HG03135 (cell line): ENCODE measurements around the gene CTBP2.

ENCODE experiments used
- ATAC-seq: cut with Tn5 transposase; IDR thresholded peaks from one replicate; pipeline ENCODE4 v1.9.1; 2021; ENCODE audit warnings: mild to moderate bottlenecking, moderate library complexity; ENCODE audit not compliant: unreplicated experiment

CTBP2 gene

DNA sequence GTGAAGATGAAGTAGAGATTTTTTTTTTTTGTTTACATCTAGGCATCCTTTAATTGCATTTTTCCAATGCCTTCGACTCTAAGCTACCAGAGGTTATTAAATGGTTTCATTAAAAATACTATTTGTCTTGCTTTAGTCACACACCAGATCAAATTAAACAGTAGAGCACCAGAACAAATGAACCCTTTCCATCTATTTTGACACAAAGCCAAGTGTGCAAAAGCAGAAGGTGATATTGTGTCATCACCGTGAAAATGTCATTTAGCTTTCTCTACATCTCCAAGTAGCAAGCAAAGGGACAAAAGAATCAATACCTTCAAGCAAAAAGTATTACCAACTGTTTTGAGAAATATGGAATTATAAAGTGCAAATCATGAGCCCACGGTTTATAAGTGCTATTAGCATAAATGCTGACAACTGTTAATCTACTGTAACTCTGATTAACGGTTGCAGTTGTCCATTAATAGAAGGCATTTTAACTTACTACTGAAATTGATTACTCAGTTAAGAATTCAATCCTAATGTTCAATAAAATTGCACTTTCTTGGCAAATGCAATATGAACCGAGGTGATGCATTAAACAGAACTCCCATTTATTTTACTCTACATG is 49.1 kb downstream of the CTBP2 start:
- no peak for ATAC-seq

DNA sequence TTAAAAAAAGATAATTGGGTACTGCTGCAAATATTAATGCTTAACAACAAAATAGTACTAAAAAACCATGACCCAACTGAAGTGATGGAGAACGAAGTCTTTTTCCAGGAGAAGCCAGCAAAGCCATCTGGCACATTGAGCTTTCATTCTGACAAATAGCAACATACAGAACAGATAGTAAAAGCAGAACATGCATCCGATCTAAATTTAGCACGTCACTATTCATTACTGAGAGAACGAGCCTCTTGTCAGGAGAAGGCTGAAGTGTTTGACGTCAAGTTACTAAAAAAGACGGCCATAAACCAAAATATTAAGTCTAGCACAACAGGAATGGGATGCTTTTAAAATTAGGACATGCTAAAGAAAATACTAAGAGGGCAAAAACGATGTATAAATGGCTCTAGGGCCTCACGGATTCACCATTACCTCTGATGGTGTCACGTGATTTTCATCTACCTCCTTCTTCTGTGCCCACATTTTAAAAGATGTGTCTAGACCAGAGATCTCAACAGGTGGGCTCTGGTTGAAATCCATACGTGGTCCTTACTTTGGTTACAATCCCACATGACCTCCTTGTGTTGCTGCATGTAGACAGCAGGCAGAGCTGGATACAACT is 52.3 kb downstream of the CTBP2 start:
- no peak for ATAC-seq

DNA sequence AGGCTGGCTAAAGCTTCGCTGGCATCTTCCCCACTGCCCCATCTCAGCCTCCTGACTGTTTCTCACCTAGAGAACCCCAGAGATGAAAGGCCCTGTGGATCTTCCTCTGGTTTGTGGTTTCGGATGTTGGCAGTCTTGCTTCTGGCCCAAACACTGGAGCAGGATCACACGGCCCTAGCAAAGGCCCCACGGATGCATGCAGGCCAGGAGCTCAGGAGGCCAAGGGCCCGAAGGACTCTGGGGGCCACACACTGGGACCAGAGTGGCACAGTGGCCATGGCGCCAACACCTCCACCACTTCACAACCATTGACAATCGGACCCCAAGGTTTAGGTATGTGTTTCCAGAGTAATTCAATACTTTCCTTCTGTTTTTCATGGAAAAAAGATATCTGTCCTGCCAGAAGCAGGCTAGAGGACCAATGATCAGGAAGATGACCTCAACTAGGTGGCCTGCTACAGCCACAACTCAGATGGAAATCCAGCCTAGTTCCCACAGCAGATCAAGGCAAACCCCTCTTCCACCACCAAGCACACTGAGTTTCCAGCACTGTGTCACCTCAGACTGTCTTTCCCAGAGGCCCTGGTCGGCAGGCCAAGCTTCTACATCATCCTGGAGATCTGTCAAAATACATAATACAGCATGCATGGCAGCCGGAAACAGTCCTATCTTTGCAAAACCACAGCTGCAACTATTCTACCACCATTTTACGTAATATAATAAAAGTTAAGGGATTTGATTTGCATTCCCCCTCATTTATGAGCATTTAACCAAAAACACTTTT is 53.0 kb downstream of the CTBP2 start:
- ATAC-seq: no peak

DNA sequence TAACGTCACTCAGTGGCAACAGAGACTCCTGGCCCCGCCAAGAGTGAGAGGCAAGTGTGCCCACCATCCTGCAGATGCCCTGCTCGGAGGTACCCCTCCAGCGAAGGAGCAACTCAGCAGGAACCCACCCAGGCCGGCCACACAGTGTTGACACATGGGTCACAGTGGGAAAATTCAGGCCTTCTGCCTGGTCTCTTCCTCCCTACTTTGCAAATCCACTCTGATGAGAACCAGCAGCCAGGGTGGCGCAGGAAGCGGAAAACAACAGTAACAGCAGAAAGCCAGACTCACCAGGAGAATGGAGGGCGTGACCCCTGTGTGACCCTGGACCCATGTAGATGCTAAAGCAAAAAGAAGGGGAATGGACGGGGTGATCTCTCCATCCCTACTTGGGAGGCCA is 53.8 kb downstream of the CTBP2 start:
- no peak for ATAC-seq

DNA sequence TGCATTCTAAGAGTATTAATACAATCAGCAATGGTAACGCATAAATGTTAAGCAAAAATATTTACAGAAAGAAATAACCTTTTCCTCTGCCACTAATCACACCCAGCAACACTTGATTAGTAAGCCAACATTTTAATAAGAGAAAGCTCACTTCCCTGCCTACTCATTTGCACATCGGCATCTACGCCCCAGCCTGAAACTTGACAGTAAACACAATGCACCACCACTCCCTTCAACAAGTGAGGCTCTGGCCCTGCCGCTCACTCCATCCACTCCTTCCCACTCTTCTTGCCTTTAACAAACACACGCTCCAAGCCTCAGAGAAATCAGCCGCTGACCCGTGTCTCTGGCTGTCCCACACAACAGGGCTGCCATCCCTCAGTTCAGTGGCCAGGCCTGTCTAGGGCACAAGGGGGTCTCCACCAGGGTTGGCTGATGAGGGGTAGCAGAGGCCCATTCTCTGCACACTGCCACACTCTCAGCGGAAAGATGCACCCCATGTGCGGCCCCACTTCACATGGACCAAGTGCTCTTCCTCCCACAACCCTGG is 54.6 kb downstream of the CTBP2 start:
- ATAC-seq: no peak

DNA sequence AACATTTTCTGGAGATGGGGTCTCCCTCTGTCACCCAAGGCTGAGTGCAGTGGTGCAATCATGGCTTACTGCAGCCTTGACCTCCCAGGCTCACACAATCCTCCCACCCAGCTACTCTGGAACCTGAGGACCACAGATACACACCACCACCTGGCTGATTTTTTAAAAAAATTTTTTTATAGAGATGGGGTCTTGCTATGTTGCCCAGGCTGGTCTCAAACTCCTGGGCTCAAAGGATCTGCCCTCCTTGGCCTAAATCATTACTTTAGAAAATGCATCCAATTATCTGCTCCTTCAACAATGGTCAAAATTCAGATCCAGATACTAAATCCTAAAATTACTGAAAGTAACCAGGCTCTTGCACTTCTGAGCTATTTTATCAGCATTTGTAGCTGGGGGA is 55.2 kb downstream of the CTBP2 start:
- ATAC-seq: no peak

DNA sequence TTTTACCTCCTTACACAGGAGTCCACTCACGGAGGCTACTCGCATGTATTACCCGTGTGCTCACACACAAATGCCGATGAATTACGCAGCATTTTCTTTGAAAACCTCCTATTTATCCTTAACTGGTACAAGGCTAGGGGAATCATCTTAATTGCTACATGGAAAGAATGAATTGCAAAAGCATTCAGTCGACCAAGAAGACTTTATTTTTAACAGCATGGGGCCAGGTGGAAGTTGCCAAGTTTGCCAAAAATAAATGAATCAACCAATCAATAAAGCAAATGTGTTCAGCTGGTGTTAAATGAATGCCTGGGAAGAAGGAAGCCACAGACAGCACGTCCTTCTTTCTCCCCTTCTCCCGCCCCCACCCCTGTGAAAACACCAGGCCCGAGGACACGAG is 55.8 kb downstream of the CTBP2 start:
- no peak for ATAC-seq

DNA sequence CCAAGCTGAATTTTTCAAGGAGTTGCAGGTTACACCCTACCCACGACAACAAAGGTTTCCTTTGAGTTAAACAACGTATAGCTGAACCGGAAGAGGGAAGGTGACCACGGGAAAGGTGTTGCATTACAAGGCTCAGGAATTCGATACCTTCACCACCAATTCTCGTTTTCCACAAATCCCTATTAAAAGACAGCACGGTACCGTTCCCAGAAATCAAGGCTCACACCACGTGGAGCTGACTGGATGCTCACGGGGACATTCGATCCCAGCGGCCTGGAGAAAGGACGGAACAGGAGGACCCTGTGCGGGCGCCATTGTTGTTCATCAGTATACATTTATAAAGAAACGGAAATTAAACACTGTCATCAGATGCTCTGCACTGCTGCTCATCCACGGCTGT is 56.4 kb downstream of the CTBP2 start:
- ATAC-seq: no peak

DNA sequence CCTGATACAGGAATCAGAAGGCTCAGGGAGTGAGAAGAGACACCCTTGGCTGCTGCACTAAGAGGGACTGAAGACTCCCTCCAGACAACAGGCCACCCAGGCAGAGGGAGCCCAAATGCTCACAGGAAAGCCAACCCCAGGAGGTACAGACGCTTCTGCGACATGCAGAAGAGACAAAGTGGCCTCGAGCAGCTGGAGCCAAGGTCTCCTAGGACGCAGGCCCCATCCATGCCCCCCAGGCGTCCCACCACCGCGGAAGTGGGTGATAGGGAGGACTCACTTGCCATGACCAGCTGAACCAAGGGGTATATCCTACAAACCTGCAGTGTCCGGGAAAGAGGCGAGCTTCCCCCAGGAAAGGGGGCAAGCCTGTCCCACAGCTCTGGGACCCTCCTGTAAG is 56.9 kb downstream of the CTBP2 start:
- no peak for ATAC-seq

DNA sequence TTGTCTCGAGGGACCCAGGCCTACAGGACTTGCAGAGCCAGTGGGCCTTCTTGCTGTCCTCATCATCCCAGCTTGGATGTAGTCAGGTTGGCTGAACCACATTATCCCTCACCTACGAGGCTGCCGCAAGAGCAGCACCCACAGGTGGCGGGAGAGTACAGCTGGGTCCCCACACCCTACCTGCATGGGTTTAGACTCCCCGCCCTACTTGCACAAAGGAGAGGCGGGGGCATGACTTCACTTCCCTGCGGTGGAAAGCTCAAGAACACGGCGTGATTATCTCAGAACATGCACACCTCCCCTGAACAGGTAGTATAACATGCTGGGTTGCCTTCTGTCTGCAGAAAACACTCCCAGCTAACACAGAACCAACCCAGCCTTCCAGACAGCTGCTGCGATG is 57.5 kb downstream of the CTBP2 start:
- no peak for ATAC-seq

DNA sequence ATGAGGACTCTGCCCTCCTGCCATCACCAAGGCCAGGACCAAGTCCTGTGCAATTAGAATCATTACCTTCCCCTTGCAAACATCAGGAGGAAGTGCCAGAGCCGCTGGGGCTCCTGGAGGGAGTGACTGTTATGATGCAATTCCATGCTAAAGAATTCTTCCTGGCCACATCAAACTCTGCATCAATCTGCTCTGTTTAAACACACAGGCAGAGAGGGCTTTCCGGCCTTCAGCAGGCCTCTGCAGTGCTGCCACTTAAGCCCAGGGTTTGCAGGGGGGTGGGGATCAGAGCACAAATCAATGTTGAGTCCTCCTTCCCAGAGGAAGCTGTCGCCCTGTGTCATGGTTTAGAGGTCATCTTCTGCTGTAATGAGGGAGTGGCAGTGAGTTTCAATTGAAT is 58.1 kb downstream of the CTBP2 start:
- no peak for ATAC-seq

DNA sequence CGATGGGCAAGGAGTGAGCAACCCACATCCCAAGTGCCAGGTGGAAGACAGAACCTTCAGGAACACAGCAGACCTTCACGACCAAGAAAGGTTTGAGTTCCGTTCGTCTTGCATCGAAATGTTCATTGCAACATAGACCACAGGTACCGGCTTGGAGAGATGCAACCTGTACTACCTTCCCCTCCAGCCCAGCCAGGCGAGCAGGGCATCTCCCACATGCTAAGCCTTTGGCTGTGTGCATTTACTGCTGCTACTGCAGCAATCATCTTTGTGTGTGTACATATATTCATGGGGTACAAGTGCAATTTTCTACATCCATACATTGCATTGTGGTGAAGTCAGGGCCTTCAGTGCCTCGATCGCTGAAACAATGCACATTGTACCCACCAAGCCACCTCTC is 58.8 kb downstream of the CTBP2 start:
- no peak for ATAC-seq

DNA sequence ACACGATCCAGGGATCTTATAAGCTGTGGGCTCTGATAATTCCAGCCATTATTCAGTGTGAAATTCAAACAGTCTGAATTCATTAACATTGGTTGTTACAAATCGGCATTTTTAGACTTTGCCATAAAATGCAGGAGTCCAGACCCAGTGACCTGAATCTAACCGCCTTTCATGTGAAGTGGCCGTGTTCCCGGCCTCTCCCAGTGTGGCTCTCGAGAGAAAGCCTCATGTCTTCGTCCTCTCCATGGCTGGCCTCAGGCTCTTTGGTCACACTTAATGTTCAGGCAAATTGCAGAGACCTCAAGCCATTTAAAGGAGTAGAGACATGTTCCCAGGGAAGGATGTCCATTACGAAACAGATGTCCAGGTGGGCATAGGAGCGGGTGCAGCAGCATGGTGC is 59.3 kb downstream of the CTBP2 start:
- no peak for ATAC-seq

DNA sequence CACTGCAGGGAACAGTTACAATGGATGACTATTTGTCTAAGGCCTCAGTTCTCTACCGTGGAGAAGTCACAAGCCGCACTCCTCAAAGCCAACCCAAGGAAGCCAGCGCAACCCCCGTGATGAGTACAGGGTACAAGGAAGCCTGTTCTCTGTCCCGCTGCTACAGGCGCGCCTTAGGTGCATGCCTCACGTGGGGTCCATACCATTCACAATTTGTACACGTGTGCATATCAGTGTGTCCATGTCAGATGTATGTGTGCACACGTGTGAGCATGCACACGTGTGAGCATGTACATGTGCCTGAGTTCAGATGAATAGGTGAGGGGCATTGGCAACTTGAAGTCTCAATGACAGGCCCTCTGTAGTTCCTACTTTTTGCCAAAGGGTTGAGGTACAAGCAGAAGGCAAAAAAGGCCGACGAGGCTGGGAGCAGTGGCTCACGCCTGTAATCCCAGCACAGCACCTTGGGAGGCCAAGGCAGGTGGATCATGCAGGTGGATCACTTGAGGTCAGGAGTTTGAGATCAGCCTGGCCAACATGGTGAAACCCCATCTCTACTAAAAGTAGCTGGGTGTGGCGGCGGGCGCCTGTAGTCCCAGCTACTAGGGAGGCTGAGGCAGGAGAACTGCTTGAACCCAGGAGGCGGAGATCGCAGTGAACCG is 62.8 kb downstream of the CTBP2 start:
- no peak for ATAC-seq

DNA sequence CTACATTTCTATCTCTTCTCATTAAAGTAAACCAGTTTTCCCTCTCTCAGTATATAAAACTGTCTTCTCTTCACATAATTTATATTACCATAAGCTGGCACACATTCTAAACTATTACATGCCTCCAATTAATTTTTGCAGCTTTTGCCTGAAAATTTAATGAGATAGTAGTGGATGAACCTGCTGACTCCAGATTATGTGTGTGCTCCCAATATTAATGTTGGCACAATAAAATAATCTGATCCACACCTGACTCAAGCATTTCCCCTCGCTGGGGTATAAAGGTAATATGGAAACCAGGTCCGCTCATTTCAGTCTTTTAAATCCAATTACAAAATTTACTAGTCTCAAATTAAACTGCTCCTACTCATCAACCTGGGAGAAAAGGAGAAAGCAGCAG is 63.4 kb downstream of the CTBP2 start:
- ATAC-seq: no peak

DNA sequence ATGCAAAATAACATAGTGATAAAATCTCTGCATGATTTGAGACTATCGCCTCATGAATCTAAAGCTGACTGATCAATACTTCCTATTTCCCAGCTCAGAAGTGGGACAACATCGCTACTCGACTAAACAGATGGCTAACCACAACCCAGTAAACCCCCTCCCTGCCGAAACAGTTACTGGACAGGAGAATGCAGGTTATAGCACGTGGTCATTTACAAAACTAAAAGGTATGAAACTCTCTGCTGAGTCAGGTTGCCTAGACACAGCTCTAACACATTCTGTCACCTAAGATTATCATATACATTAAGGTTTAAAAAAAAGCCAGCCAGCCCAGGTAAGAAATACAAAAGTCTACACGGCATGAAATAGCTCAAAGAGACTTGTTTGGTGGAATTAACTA is 64.0 kb downstream of the CTBP2 start:
- no peak for ATAC-seq

DNA sequence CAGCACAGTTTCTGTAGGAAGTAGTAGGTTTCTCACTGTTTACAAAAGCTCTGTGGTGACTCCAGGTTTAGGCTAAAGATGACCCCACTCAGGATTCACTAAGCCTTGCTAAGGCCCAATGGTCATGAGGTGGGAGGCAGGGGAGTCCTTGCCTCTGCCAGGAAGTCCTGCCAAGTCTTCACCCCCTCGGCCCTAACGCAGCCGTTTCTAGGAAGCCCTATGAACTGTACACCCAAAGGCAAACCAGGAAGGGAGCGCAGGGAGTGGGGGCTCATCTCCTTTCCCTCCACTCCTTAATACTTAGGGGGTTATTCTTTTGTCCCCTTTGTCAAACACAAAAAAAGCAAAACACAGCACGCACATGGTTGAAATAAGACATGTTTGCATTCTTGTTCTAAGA is 64.6 kb downstream of the CTBP2 start:
- no peak for ATAC-seq

DNA sequence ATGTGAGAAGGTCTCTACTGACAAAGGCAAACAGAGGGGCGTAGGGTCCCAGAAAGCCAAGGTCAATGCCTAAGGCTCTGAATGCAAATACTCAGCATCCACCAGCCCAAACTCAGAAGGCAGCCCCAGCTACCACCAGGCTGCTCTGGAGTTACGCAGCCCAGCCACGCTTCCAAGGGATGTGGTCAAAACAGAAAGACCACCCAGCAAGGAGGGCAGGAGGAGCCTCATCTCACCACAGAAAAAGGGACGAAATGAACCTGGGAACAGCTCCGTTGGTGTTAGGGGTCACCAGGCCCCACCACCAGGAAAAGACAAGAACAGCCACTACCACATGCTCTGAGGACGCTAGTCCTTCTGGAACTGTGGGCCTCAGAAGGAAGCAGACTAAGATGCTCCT is 65.1 kb downstream of the CTBP2 start:
- no peak for ATAC-seq

DNA sequence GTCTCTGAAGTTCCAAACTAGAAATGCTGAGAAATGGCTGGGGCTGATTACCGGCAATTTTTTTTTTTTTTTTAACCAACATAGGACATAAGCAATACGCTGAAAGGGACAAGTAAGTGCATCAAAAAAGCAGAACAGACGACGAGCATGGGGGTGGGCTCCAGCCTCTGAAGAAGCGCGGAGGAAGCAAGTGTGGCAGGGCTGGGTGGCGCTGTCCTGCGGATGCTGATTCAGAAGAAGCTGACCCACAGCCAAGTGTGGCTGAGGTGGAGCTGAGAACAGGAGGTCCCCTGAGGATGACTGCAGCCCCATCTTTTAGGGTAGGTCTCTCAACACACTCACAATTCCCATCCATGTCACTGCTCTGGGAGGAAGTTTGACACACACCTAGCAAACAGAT is 65.6 kb downstream of the CTBP2 start:
- ATAC-seq: no peak

DNA sequence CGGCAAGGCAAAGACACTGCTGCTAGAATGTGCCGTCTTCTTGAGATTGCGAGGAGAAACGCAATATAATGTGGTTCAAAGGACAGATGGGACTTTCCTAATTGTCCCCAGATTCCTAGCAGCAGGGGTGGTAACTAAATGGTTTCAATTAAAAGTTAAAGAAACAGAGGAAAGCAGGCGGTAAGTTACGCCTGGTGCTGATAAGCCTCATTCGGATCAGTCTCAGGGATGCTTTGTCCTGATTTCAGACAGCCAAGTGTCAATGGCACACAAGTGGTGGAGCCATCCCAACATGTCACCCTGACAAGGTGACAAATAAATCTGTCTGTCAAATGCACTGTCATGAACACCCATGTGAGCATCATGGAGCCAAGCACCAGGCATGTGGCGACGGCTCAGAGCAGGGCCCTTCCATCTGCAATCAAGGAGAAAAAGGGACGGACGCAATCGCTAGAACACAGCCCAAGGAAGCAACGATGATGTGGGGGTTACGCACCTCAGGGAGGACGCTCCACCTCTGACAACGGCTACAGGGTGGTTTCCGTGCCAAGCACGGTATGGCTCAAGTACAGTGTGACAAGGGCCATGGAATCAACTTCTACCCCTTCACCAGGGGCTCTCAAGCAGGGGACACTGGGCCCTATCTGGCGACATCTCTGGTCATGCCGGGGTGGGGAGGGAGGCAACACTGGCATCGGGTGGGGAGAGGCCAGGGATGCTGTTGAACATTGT is 66.2 kb downstream of the CTBP2 start:
- no peak for ATAC-seq
